A549 (cell line): Measurements from ENCODE around the gene TSPEAR.

Experiments
- ATOH8 ChIP-seq: fragments of 250-450 bp; sonication (Bioruptor Pico); IDR thresholded peaks from 2 replicates; pipeline ENCODE4 v1.5.0; 2020; ENCODE audit warnings: low read depth, mild to moderate bottlenecking, moderate library complexity
- CEBPB ChIP-seq, 2 experiments: fragments of >200 bp in 1 of 2; sonication (Bioruptor Twin) in 1 of 2; formaldehyde crosslinking in 1 of 2; IDR thresholded peaks; 2 replicates each; pipeline ENCODE4 v1.6.1; 2012 to 2016
- CHD4 ChIP-seq: fragments of 200-600 bp; sonication (generic); IDR thresholded peaks from 2 replicates; pipeline ENCODE4 v1.6.1; 2016; ENCODE audit warnings: antibody characterized with exemption, mild to moderate bottlenecking, borderline replicate concordance
- CTCF ChIP-seq: fragments of >200 bp; sonication (Bioruptor Twin); formaldehyde crosslinking; IDR thresholded peaks from 3 replicates; pipeline ENCODE4 v1.5.1; 2016
- FOXS1 ChIP-seq: fragments of 250-450 bp; sonication (Bioruptor Pico); IDR thresholded peaks from 2 replicates; pipeline ENCODE4 v1.5.0; 2020; ENCODE audit warnings: mild to moderate bottlenecking, moderate library complexity
- HMGXB4 ChIP-seq: fragments of 250-450 bp; sonication (Bioruptor Pico); IDR thresholded peaks from 2 replicates; pipeline ENCODE4 v1.5.0; 2021; ENCODE audit warnings: mild to moderate bottlenecking, moderate library complexity, borderline replicate concordance
- JUN ChIP-seq, 2 experiments: fragments of >200 bp; sonication (Bioruptor Twin); formaldehyde crosslinking; IDR thresholded peaks; 2 replicates in 1 of 2; 3 replicates in 1 of 2; pipeline ENCODE4 v1.6.1; 2016 to 2017
- JUNB ChIP-seq: fragments of >200 bp; sonication (Bioruptor Twin); formaldehyde crosslinking; IDR thresholded peaks from 2 replicates; pipeline ENCODE4 v1.6.1; 2016
- MAFK ChIP-seq: fragments of 450-650 bp; IDR thresholded peaks from 2 replicates; pipeline ENCODE4 v1.6.1; 2014; ENCODE audit not compliant: partially characterized antibody
- MYC ChIP-seq: IDR thresholded peaks from 2 replicates; pipeline ENCODE4 v1.6.1; 2012; ENCODE audit warnings: mild to moderate bottlenecking, inconsistent platforms, low read length, improper control_type of control experiment, borderline replicate concordance
- POLR2A ChIP-seq: IDR thresholded peaks from 2 replicates; pipeline ENCODE4 v1.6.1; 2012; ENCODE audit warnings: mild to moderate bottlenecking, low read length
- RAD21 ChIP-seq, 2 experiments: fragments of >200 bp in 1 of 2; sonication (Bioruptor Twin) in 1 of 2; formaldehyde crosslinking in 1 of 2; IDR thresholded peaks in 1 of 2; conservative IDR thresholded peaks in 1 of 2; 2 replicates in 1 of 2; 3 replicates in 1 of 2; pipeline ENCODE4 v1.6.1; 2012 to 2018; ENCODE audit warnings: inconsistent platforms in 1 of 2
- RNF2 ChIP-seq: fragments of 200-600 bp; sonication (generic); IDR thresholded peaks from 2 replicates; pipeline ENCODE4 v1.6.1; 2016; ENCODE audit warnings: low read depth, mild to moderate bottlenecking, antibody characterized with exemption, moderate library complexity, borderline replicate concordance
- TF ChIP-seq, protein P1 (sequence below): fragments of >200 bp; sonication (Bioruptor Twin); formaldehyde crosslinking; IDR thresholded peaks from 3 replicates; pipeline ENCODE4 v1.6.1; 2016

DNA sequence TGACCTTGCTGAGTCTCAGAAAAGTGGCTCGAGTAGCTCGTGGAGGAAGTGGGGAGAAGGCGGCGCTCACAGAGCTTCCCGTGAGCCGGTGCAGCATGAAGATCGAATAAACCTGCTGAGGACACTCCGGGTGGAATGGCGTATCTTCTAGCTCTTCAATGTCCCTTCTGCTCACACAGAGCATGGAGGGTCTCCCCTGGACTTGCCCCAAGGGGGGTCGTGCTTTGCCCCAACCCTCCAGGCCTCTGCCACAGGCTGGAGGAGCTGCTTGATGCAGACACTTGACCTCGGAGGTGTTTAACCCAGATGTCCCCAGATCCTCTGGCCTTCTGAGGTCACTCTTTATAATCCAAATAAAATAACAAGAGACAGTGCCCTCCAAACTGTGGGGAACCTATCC, 16.6 kb downstream of the TSPEAR start:
- no peak for TF ChIP-seq POLR2A
- no peak for TF ChIP-seq CTCF
- TF ChIP-seq ATOH8 (CRISPR knock-in tag), result no peak
- no peak for TF ChIP-seq HMGXB4
- TF ChIP-seq RNF2, result no peak
- no peak for TF ChIP-seq RAD21 (conservative IDR thresholded peaks at IDR 0.05 in 1 of 2, IDR thresholded peaks at IDR 0.05 in 1 of 2)
- TF ChIP-seq CEBPB (IDR thresholded peaks at IDR 0.05), result no peak
- no peak for TF ChIP-seq JUNB
- no peak for TF ChIP-seq CHD4
- no peak for TF ChIP-seq MYC
- TF ChIP-seq MAFK, result no peak
- TF ChIP-seq, protein P1, sequence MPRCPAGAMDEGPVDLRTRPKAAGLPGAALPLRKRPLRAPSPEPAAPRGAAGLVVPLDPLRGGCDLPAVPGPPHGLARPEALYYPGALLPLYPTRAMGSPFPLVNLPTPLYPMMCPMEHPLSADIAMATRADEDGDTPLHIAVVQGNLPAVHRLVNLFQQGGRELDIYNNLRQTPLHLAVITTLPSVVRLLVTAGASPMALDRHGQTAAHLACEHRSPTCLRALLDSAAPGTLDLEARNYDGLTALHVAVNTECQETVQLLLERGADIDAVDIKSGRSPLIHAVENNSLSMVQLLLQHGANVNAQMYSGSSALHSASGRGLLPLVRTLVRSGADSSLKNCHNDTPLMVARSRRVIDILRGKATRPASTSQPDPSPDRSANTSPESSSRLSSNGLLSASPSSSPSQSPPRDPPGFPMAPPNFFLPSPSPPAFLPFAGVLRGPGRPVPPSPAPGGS, result no peak
- no peak for TF ChIP-seq FOXS1
- TF ChIP-seq JUN (IDR thresholded peaks at IDR 0.05), result no peak
